GM23248 (cell line): ENCODE results near the gene TXNIP.

Experiments
- EZH2 ChIP-seq: fragments of 200-600 bp; sonication (generic); IDR thresholded peaks from 2 replicates; pipeline ENCODE4 v1.6.1; 2018; ENCODE audit warnings: antibody characterized with exemption, mild to moderate bottlenecking; ENCODE audit not compliant: insufficient read depth, poor library complexity, severe bottlenecking
- EZH2phosphoT487 ChIP-seq: fragments of 200-600 bp; sonication (generic); IDR thresholded peaks from 2 replicates; pipeline ENCODE4 v1.6.1; 2018; ENCODE audit warnings: antibody characterized with exemption, moderate library complexity, mild to moderate bottlenecking, low read depth; ENCODE audit not compliant: insufficient read depth

GRCh38 chr1:145978854-145979745, 17.3 kb downstream of the TXNIP start:
- TF ChIP-seq EZH2, result no peak
- no peak for TF ChIP-seq EZH2phosphoT487
